HCT116 (cell line): ENCODE results near the gene JPH3. TPM values are rescaled to one million over a fixed set of nuclear protein-coding genes. Genes with fewer than 3 reads are reported as not detected.

Experiments
- ATAC-seq: fragments of 200-7000 bp; cut with Tn5 transposase; 2 replicates; pipeline ENCODE4 v1.9.1; 2020; ENCODE audit warnings: mild to moderate bottlenecking, moderate library complexity
- BruUV-seq: library from RNA; stranded (reverse); fragments of 400-500 nt; replicated peaks from 2 replicates; lab custom pipeline; 2021; lab: Mats Ljungman, UMichigan
- CTCF ChIA-PET: fragments of 300-600 bp; sonication (Branson Sonifier 250); formaldehyde crosslinking; loops from one replicate; lab custom pipeline; 2021; ENCODE audit warnings: antibody characterized with exemption; lab: Charles Lee
- POLR2A ChIA-PET: fragments of 300-600, 350-600 bp; sonication (Branson Sonifier 250); formaldehyde crosslinking; loops from one replicate; lab custom pipeline; 2021; ENCODE audit warnings: antibody characterized with exemption; lab: Charles Lee
- RAD21 ChIA-PET, 2 experiments: fragments of 300-600 bp; sonication (Branson Sonifier 250); formaldehyde crosslinking; loops; one replicate each; lab custom pipeline; 2023; ENCODE audit warnings: low total read pairs in 2 of 2; ENCODE audit not compliant: uncharacterized antibody in 2 of 2, unreplicated experiment in 2 of 2, low non-redundant PET in 1 of 2; lab: Charles Lee
- DNase-seq: peaks from one replicate; pipeline ENCODE4 v3.0.0-alpha.2; 2010; ENCODE audit warnings: low read depth, low spot score
- H2AFZ ChIP-seq: fragments of 200-600 bp; shearing (Covaris generic), sonication (generic); 2 replicates; pipeline ENCODE4 v1.6.1; 2017; ENCODE audit warnings: low read depth, mixed run types, mixed read lengths, antibody characterized with exemption, low read length; ENCODE audit not compliant: poor library complexity, severe bottlenecking
- H3K27ac ChIP-seq: 2 replicates; pipeline ENCODE4 v1.5.1; 2012; ENCODE audit warnings: low read depth, low read length
- H3K27me3 ChIP-seq: fragments of 200-600 bp; sonication (generic); 2 replicates; pipeline ENCODE4 v1.6.1; 2016; ENCODE audit warnings: mixed run types, low read length, mixed read lengths; ENCODE audit not compliant: insufficient read depth
- H3K36me3 ChIP-seq, 2 experiments: fragments of 200-500 bp in 1 of 2; fragments of 200-600 bp in 1 of 2; sonication (Bioruptor generic) in 1 of 2; sonication (generic) in 1 of 2; 2 replicates each; pipeline versions ENCODE4 v1.5.1 to v1.6.1; 2014 to 2016; ENCODE audit warnings: low read length in 2 of 2, inconsistent platforms in 1 of 2, mixed read lengths in 1 of 2, mixed run types in 1 of 2; ENCODE audit not compliant: insufficient read depth in 2 of 2, control insufficient read depth in 1 of 2
- H3K4me1 ChIP-seq, 2 experiments: fragments of 200-600 bp in 1 of 2; sonication (generic) in 1 of 2; 2 replicates each; pipeline versions ENCODE4 v1.5.1 to v1.6.1; 2012 to 2017; ENCODE audit warnings: low read length in 2 of 2, inconsistent platforms in 1 of 2, mild to moderate bottlenecking in 1 of 2, mixed read lengths in 1 of 2, mixed run types in 1 of 2, moderate library complexity in 1 of 2; ENCODE audit not compliant: insufficient read depth in 2 of 2, control insufficient read depth in 1 of 2
- H3K4me2 ChIP-seq: fragments of 200-600 bp; sonication (generic); 2 replicates; pipeline ENCODE4 v1.6.1; 2017; ENCODE audit warnings: mixed run types, low read length, mixed read lengths
- H3K4me3 ChIP-seq, 2 experiments: fragments of 200-600 bp in 1 of 2; sonication (generic) in 1 of 2; replicated peaks in 1 of 2; 2 replicates each; pipeline ENCODE4 v1.5.1; 2011 to 2016; ENCODE audit warnings: low read length in 2 of 2, control low read depth in 1 of 2, low read depth in 1 of 2, mild to moderate bottlenecking in 1 of 2, mixed read lengths in 1 of 2, mixed run types in 1 of 2
- H3K79me2 ChIP-seq: fragments of 200-600 bp; sonication (generic); 2 replicates; pipeline ENCODE4 v1.6.1; 2017; ENCODE audit warnings: mild to moderate bottlenecking, mixed run types, low read length, moderate library complexity, mixed read lengths; ENCODE audit not compliant: insufficient read depth
- H3K9ac ChIP-seq: fragments of 200-600 bp; sonication (generic); 2 replicates; pipeline ENCODE4 v1.6.1; 2016; ENCODE audit warnings: low read length, mixed read lengths
- H3K9me2 ChIP-seq: fragments of 200-600 bp; sonication (generic), shearing (Covaris generic); 2 replicates; pipeline ENCODE4 v1.6.1; 2017; ENCODE audit warnings: mixed run types, mild to moderate bottlenecking, moderate library complexity; ENCODE audit not compliant: insufficient read depth
- H3K9me3 ChIP-seq, 2 experiments: fragments of 200-500 bp in 1 of 2; fragments of 200-600 bp in 1 of 2; sonication (Bioruptor generic) in 1 of 2; sonication (generic) in 1 of 2; 2 replicates each; pipeline ENCODE4 v1.6.1; 2014 to 2017; ENCODE audit warnings: low read length in 2 of 2, mixed read lengths in 2 of 2, inconsistent platforms in 1 of 2, low read depth in 1 of 2, mild to moderate bottlenecking in 1 of 2, mixed run types in 1 of 2, moderate library complexity in 1 of 2; ENCODE audit not compliant: control insufficient read depth in 1 of 2, insufficient read depth in 1 of 2
- H4K20me1 ChIP-seq: fragments of 200-600 bp; sonication (generic), shearing (Covaris generic); 2 replicates; pipeline ENCODE4 v1.6.1; 2017; ENCODE audit warnings: mixed run types, mild to moderate bottlenecking, moderate library complexity; ENCODE audit not compliant: insufficient read depth
- EGR1 ChIP-seq: IDR thresholded peaks from 2 replicates; pipeline ENCODE4 v1.6.1; 2012; ENCODE audit warnings: low read depth
- ELF1 ChIP-seq: IDR thresholded peaks from 2 replicates; pipeline ENCODE4 v1.6.1; 2012; ENCODE audit warnings: low read depth, borderline replicate concordance
- EZH2phosphoT487 ChIP-seq: fragments of 200-600 bp; IDR thresholded peaks from 2 replicates; pipeline ENCODE4 v1.6.1; 2018; ENCODE audit warnings: antibody characterized with exemption, borderline replicate concordance
- FOSL1 ChIP-seq: IDR thresholded peaks from 2 replicates; pipeline ENCODE4 v1.6.1; 2012; ENCODE audit warnings: low read depth
- JUND ChIP-seq: IDR thresholded peaks from 2 replicates; pipeline ENCODE4 v1.6.1; 2012
- POLR2A ChIP-seq: IDR thresholded peaks from 2 replicates; pipeline ENCODE4 v1.7.0; 2011; ENCODE audit warnings: borderline replicate concordance; ENCODE audit not compliant: insufficient read depth, insufficient read length; ENCODE audit errors: extremely low read depth
- SIN3A ChIP-seq: IDR thresholded peaks from 2 replicates; pipeline ENCODE4 v1.6.1; 2012; ENCODE audit warnings: low read depth
- YY1 ChIP-seq: IDR thresholded peaks from 2 replicates; pipeline ENCODE4 v1.6.1; 2011; ENCODE audit warnings: low read length, low read depth, moderate library complexity, mild to moderate bottlenecking; ENCODE audit not compliant: insufficient replicate concordance; ENCODE audit errors: extremely low read depth
- ZNF274 ChIP-seq: fragments of 200-500 bp; sonication (Bioruptor generic); IDR thresholded peaks from 2 replicates; pipeline ENCODE4 v1.6.1; 2014; ENCODE audit warnings: mild to moderate bottlenecking, low read depth, low read length, inconsistent platforms
- intact Hi-C: fragments of 100-400 bp; cut with micrococcal nuclease; formaldehyde crosslinking; loops from 2 replicates; pipeline ENCODE4 v1.10.0; 2022
- total RNA-seq: library from RNA; stranded (reverse); gene quantifications from one replicate; pipeline ENCODE4 v1.2.1, GENCODE V29; 2021; ENCODE audit not compliant: unreplicated experiment
- TF ChIP-seq, protein P1 (sequence below): IDR thresholded peaks from 2 replicates; pipeline ENCODE4 v1.6.1; 2012; ENCODE audit warnings: low read depth

Gene JPH3
- total RNA-seq, 1 experiment from 2014 or later: 0.10 TPM

DNA sequence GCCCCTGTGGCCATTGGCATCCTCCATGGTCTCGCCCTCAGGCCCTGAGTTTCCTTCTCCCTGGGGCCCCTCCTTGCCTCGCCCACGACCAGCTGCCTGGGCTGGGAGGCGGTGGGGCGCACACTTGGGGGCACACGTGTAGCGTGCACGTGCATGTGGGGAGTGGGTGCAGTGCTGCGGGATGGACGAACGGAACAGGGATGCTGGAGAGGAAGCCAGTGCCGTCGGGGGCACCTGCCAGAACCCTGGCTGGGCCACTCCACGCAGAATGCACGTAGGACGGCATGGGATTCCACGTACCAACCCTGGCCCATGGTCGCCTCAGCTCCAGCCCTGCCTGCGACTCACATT is 83.1 kb downstream of the JPH3 start (continued):
- TF ChIP-seq, protein P1, sequence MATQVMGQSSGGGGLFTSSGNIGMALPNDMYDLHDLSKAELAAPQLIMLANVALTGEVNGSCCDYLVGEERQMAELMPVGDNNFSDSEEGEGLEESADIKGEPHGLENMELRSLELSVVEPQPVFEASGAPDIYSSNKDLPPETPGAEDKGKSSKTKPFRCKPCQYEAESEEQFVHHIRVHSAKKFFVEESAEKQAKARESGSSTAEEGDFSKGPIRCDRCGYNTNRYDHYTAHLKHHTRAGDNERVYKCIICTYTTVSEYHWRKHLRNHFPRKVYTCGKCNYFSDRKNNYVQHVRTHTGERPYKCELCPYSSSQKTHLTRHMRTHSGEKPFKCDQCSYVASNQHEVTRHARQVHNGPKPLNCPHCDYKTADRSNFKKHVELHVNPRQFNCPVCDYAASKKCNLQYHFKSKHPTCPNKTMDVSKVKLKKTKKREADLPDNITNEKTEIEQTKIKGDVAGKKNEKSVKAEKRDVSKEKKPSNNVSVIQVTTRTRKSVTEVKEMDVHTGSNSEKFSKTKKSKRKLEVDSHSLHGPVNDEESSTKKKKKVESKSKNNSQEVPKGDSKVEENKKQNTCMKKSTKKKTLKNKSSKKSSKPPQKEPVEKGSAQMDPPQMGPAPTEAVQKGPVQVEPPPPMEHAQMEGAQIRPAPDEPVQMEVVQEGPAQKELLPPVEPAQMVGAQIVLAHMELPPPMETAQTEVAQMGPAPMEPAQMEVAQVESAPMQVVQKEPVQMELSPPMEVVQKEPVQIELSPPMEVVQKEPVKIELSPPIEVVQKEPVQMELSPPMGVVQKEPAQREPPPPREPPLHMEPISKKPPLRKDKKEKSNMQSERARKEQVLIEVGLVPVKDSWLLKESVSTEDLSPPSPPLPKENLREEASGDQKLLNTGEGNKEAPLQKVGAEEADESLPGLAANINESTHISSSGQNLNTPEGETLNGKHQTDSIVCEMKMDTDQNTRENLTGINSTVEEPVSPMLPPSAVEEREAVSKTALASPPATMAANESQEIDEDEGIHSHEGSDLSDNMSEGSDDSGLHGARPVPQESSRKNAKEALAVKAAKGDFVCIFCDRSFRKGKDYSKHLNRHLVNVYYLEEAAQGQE: no peak
- TF ChIP-seq EGR1 (no peak), POLR2A (no peak), FOSL1 (no peak), ELF1 (no peak), SIN3A (no peak), ZNF274 (no peak)
- TF ChIP-seq, all 23 proteins: peak for 0

DNA sequence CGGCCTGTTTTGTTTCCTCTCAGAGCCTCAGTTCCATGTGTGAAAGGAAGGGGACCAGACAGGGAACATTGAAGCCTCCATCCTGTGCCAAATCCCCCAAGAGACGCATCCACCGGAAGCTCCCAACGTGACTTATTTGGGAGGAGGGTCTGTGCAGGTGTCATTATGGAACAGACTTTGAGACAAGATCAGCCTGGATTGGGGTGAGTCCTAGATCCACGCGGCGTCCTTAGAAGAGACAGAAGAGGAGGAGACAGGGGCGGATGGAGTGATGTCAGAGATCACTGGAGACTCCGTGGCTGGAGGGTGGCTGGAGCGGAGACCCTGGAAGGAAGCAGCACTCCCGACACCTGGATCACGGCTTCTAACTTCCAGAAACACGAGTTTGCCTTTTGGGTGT is 83.5 kb downstream of the JPH3 start:
- ATAC-seq: no peak
- POLR2A ChIA-PET: no interaction called here
- RAD21 ChIA-PET: no interaction called here
- Histone ChIP-seq H3K36me3 (no peaks in the 10 kb centered on the region), H3K79me2 (no peaks in the 10 kb centered on the region), H3K4me3 (no peak overlapping the region), H3K27me3 (peaks cover 4% of the 10 kb centered on the region; the same call in 1 of the 2 replicates), H3K9me2 (no peaks in the 10 kb centered on the region), H3K4me1 (no peaks in the 10 kb centered on the region), H3K9ac (no peak overlapping the region), H2AFZ (no peak overlapping the region), H3K9me3 (no peaks in the 10 kb centered on the region), H4K20me1 (no peaks in the 10 kb centered on the region), H3K27ac (no peak overlapping the region), H3K4me2 (no peak overlapping the region)
- no peak for DNase-seq
- TF ChIP-seq EGR1: no peak
- no peak for TF ChIP-seq JUND
- TF ChIP-seq FOSL1: no peak
- TF ChIP-seq EZH2phosphoT487: no peak
- TF ChIP-seq YY1: no peak
- TF ChIP-seq ELF1: no peak
- intact Hi-C loops: no loop called here
- no TSS peak for BruUV-seq
- CTCF ChIA-PET: no interaction called here
